Type B pancreatic cell (in vitro differentiated cells): ENCODE results near the gene LHPP. TPM values are rescaled to one million over a fixed set of nuclear protein-coding genes. Genes with fewer than 3 reads are reported as not detected.
"Not testable (repeated sequence)": the region's sequence is repeated elsewhere in the genome, so short reads cannot be mapped to it uniquely, and the experiment has no call there.

Experiments
- DNase-seq: peaks from one replicate; pipeline ENCODE4 v3.0.0; 2021; ENCODE audit warnings: mixed read lengths; ENCODE audit not compliant: unreplicated experiment; ENCODE audit errors: extremely low spot score
- H3K27ac Mint-ChIP-seq: 2 replicates; pipeline ENCODE4 v1.8.0; 2021; ENCODE audit warnings: mild to moderate bottlenecking, mixed read lengths
- H3K27me3 Mint-ChIP-seq: 2 replicates; pipeline ENCODE4 v1.8.0; 2021; ENCODE audit warnings: mixed read lengths
- H3K36me3 Mint-ChIP-seq: 2 replicates; pipeline ENCODE4 v1.8.0; 2021; ENCODE audit warnings: mixed read lengths
- H3K4me1 Mint-ChIP-seq: one replicate; pipeline ENCODE4 v1.8.0; 2021; ENCODE audit warnings: mixed read lengths; ENCODE audit not compliant: unreplicated experiment
- H3K4me3 Mint-ChIP-seq: 2 replicates; pipeline ENCODE4 v1.8.0; 2021; ENCODE audit warnings: mild to moderate bottlenecking, mixed read lengths
- H3K9me3 Mint-ChIP-seq: 2 replicates; pipeline ENCODE4 v1.8.0; 2021; ENCODE audit warnings: mixed read lengths
- CTCF ChIP-seq: fragments of 200-600 bp; sonication (generic); conservative IDR thresholded peaks from 2 replicates; pipeline ENCODE4 v1.5.0; 2021; ENCODE audit warnings: antibody characterized with exemption, mild to moderate bottlenecking
- total RNA-seq: library from RNA; stranded (reverse); gene quantifications from 2 replicates; pipeline ENCODE4 v1.2.1, GENCODE V29; 2021; ENCODE audit warnings: low replicate concordance

Gene LHPP
- total RNA-seq, 1 donor from 2014 or later, result 12.7 TPM

GRCh38 chr10:124546957-124547646 is 85.5 kb downstream of the LHPP start:
- no peak overlapping the region for H3K4me3 Mint-ChIP-seq
- no peaks in the 10 kb centered on the region for H3K27me3 Mint-ChIP-seq
- no peaks in the 10 kb centered on the region for H3K36me3 Mint-ChIP-seq
- no peaks in the 10 kb centered on the region for H3K9me3 Mint-ChIP-seq
- no peak for TF ChIP-seq CTCF
- H3K4me1 Mint-ChIP-seq, result peaks cover 12% of the 10 kb centered on the region
- H3K27ac Mint-ChIP-seq, result no peak overlapping the region
- DNase-seq, result no peak

- Mint-ChIP-seq H3K27me3 (no peaks in the 10 kb centered on the region), H3K9me3 (no peaks in the 10 kb centered on the region), H3K27ac (no peak overlapping the region), H3K36me3 (no peaks in the 10 kb centered on the region), H3K4me1 (peaks cover 12% of the 10 kb centered on the region), H3K4me3 (no peak overlapping the region)
- DNase-seq, result no peak
- TF ChIP-seq CTCF, result no peak
Measured at GRCh38 chr10:124547647-124548168, 86.1 kb downstream of the LHPP start.

- peaks cover 12% of the 10 kb centered on the region for H3K4me1 Mint-ChIP-seq
- H3K4me3 Mint-ChIP-seq, DNase-seq, H3K27me3 Mint-ChIP-seq, H3K9me3 Mint-ChIP-seq, H3K27ac Mint-ChIP-seq, H3K36me3 Mint-ChIP-seq: not testable (repeated sequence)
Measured at GRCh38 chr10:124549171-124549570, 87.5 kb downstream of the LHPP start.

- TF ChIP-seq CTCF, result no peak
- Mint-ChIP-seq H3K27me3 (no peaks in the 10 kb centered on the region), H3K4me1 (peaks cover 9% of the 10 kb centered on the region), H3K36me3 (no peaks in the 10 kb centered on the region), H3K4me3 (no peak overlapping the region), H3K9me3 (no peaks in the 10 kb centered on the region), H3K27ac (no peak overlapping the region)
- DNase-seq, result no peak
Measured at GRCh38 chr10:124550293-124551034, 88.8 kb downstream of the LHPP start.

- no peak for DNase-seq
- Mint-ChIP-seq H3K36me3 (no peaks in the 10 kb centered on the region), H3K27me3 (no peaks in the 10 kb centered on the region), H3K27ac (no peak overlapping the region), H3K4me1 (peaks cover 6% of the 10 kb centered on the region), H3K9me3 (no peaks in the 10 kb centered on the region), H3K4me3 (no peak overlapping the region)
- TF ChIP-seq CTCF, result no peak
Measured at GRCh38 chr10:124551097-124551496, 89.5 kb downstream of the LHPP start.

GRCh38 chr10:124551755-124552154 is 90.1 kb downstream of the LHPP start:
- H3K9me3 Mint-ChIP-seq, result no peaks in the 10 kb centered on the region
- no peak overlapping the region for H3K27ac Mint-ChIP-seq
- TF ChIP-seq CTCF, result no peak
- H3K4me3 Mint-ChIP-seq, result no peak overlapping the region
- no peak for DNase-seq
- no peaks in the 10 kb centered on the region for H3K36me3 Mint-ChIP-seq
- H3K4me1 Mint-ChIP-seq, result peaks cover 6% of the 10 kb centered on the region
- H3K27me3 Mint-ChIP-seq, result no peaks in the 10 kb centered on the region
